Neural cell (in vitro differentiated cells): ENCODE data around the gene UGT1A4.

ENCODE experiments used
- EZH2 ChIP-seq: fragments of 200-600, 300-800 bp; shearing (Covaris generic), sonication (generic); IDR thresholded peaks from 2 replicates; pipeline ENCODE4 v1.6.1; 2014; ENCODE audit warnings: antibody characterized with exemption, low read length, borderline replicate concordance, mild to moderate bottlenecking; ENCODE audit not compliant: insufficient read depth, poor library complexity, severe bottlenecking
- MXI1 ChIP-seq: fragments of 450-650 bp; conservative IDR thresholded peaks from 2 replicates; pipeline ENCODE4 v1.6.1; 2014; ENCODE audit warnings: antibody characterized with exemption, mild to moderate bottlenecking; ENCODE audit not compliant: poor library complexity, severe bottlenecking
- POLR2AphosphoS5 ChIP-seq: IDR thresholded peaks from 2 replicates; pipeline ENCODE4 v1.6.1; 2012
- RAD21 ChIP-seq: fragments of 450-650 bp; conservative IDR thresholded peaks from 2 replicates; pipeline ENCODE4 v1.6.1; 2014; ENCODE audit warnings: antibody characterized with exemption, mild to moderate bottlenecking, moderate library complexity
- SMC3 ChIP-seq: fragments of 450-650 bp; conservative IDR thresholded peaks from 2 replicates; pipeline ENCODE4 v1.6.1; 2014; ENCODE audit warnings: antibody characterized with exemption, mild to moderate bottlenecking, moderate library complexity; ENCODE audit not compliant: poor library complexity
- TF ChIP-seq, protein P1 (sequence below): fragments of 450-650 bp; IDR thresholded peaks from 2 replicates; pipeline ENCODE4 v1.5.1; 2014; ENCODE audit warnings: antibody characterized with exemption, mild to moderate bottlenecking, moderate library complexity; ENCODE audit not compliant: poor library complexity, severe bottlenecking
- TF ChIP-seq, protein P2 (sequence below): IDR thresholded peaks from 2 replicates; pipeline ENCODE4 v1.6.1; 2012; ENCODE audit warnings: borderline replicate concordance

- TF ChIP-seq, protein P1, sequence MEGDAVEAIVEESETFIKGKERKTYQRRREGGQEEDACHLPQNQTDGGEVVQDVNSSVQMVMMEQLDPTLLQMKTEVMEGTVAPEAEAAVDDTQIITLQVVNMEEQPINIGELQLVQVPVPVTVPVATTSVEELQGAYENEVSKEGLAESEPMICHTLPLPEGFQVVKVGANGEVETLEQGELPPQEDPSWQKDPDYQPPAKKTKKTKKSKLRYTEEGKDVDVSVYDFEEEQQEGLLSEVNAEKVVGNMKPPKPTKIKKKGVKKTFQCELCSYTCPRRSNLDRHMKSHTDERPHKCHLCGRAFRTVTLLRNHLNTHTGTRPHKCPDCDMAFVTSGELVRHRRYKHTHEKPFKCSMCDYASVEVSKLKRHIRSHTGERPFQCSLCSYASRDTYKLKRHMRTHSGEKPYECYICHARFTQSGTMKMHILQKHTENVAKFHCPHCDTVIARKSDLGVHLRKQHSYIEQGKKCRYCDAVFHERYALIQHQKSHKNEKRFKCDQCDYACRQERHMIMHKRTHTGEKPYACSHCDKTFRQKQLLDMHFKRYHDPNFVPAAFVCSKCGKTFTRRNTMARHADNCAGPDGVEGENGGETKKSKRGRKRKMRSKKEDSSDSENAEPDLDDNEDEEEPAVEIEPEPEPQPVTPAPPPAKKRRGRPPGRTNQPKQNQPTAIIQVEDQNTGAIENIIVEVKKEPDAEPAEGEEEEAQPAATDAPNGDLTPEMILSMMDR = no peak
- no peak for TF ChIP-seq SMC3
- TF ChIP-seq, protein P2, sequence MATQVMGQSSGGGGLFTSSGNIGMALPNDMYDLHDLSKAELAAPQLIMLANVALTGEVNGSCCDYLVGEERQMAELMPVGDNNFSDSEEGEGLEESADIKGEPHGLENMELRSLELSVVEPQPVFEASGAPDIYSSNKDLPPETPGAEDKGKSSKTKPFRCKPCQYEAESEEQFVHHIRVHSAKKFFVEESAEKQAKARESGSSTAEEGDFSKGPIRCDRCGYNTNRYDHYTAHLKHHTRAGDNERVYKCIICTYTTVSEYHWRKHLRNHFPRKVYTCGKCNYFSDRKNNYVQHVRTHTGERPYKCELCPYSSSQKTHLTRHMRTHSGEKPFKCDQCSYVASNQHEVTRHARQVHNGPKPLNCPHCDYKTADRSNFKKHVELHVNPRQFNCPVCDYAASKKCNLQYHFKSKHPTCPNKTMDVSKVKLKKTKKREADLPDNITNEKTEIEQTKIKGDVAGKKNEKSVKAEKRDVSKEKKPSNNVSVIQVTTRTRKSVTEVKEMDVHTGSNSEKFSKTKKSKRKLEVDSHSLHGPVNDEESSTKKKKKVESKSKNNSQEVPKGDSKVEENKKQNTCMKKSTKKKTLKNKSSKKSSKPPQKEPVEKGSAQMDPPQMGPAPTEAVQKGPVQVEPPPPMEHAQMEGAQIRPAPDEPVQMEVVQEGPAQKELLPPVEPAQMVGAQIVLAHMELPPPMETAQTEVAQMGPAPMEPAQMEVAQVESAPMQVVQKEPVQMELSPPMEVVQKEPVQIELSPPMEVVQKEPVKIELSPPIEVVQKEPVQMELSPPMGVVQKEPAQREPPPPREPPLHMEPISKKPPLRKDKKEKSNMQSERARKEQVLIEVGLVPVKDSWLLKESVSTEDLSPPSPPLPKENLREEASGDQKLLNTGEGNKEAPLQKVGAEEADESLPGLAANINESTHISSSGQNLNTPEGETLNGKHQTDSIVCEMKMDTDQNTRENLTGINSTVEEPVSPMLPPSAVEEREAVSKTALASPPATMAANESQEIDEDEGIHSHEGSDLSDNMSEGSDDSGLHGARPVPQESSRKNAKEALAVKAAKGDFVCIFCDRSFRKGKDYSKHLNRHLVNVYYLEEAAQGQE = no peak
- TF ChIP-seq POLR2AphosphoS5 = no peak
- TF ChIP-seq RAD21 = no peak
- TF ChIP-seq EZH2 = no peak
- no peak for TF ChIP-seq MXI1
Measured at GRCh38 chr2:233780771-233781170, 62.2 kb downstream of the UGT1A4 start.
